ENCODE results near the gene PCDH15. TPM values are rescaled to one million over a fixed set of nuclear protein-coding genes. Genes with fewer than 3 reads are reported as not detected.

The PCDH15 gene
- total RNA-seq, 1 experiment from 2014 or later: not detected

- Mint-ChIP-seq H3K4me1 (ENCODE audit: low read depth, unreplicated experiment) (no peaks in the 10 kb centered on the region), H3K27ac (ENCODE audit: unreplicated experiment) (no peak overlapping the region), H3K27me3 (ENCODE audit: unreplicated experiment) (no peaks in the 10 kb centered on the region), H3K36me3 (ENCODE audit: insufficient read depth, unreplicated experiment) (no peaks in the 10 kb centered on the region), H3K9me3 (ENCODE audit: low read depth, unreplicated experiment) (peaks cover 3% of the 10 kb centered on the region), H3K4me3 (ENCODE audit: low read depth, unreplicated experiment) (no peak overlapping the region)
- no TSS peak for BruUV-seq (replicated peaks)
- intact Hi-C loops (cut with micrococcal nuclease; ENCODE audit: unreplicated experiment): loop anchor here (10.0 kb wide), 1 partner anchor 280 kb away; no protein-coding TSS in a partner anchor
- DNase-seq: no peak
- CTCF ChIA-PET: no interaction called here
- TF ChIP-seq CTCF (IDR thresholded peaks at IDR 0.05; ENCODE audit: unreplicated experiment): no peak
Measured at GRCh38 chr10:54124209-54124885, 676.7 kb downstream of the PCDH15 start.

- intact Hi-C loops (cut with micrococcal nuclease; ENCODE audit: unreplicated experiment): loop anchor here (10.0 kb wide), 1 partner anchor 276 kb away; no protein-coding TSS in a partner anchor
- no TSS peak for BruUV-seq (replicated peaks)
- Mint-ChIP-seq H3K4me1 (ENCODE audit: low read depth, unreplicated experiment) (no peaks in the 10 kb centered on the region), H3K36me3 (ENCODE audit: insufficient read depth, unreplicated experiment) (no peaks in the 10 kb centered on the region), H3K27me3 (ENCODE audit: unreplicated experiment) (no peaks in the 10 kb centered on the region), H3K27ac (ENCODE audit: unreplicated experiment) (no peak overlapping the region), H3K4me3 (ENCODE audit: low read depth, unreplicated experiment) (no peak overlapping the region), H3K9me3 (ENCODE audit: low read depth, unreplicated experiment) (peaks cover 5% of the 10 kb centered on the region)
- CTCF ChIA-PET: interaction anchor here (0.7 kb wide), 1 partner anchor 96 kb away, joined by 3 read pairs; no protein-coding TSS in a partner anchor
- DNase-seq: no peak
- TF ChIP-seq CTCF (IDR thresholded peaks at IDR 0.05; ENCODE audit: unreplicated experiment): no peak
Measured at GRCh38 chr10:54120806-54121205, 680.2 kb downstream of the PCDH15 start.

GRCh38 chr10:54108961-54109360 is 692.1 kb downstream of the PCDH15 start:
- intact Hi-C loops (cut with micrococcal nuclease; ENCODE audit: unreplicated experiment): no loop called here

GRCh38 chr10:54096892-54097291 is 704.1 kb downstream of the PCDH15 start:
- BruUV-seq (replicated peaks): no TSS peak
- CTCF ChIA-PET: no interaction called here

More at GRCh38 chr10:54108961-54109360, 692.1 kb downstream of the PCDH15 start:
- Mint-ChIP-seq H3K9me3 (ENCODE audit: low read depth, unreplicated experiment) (no peaks in the 10 kb centered on the region), H3K27me3 (ENCODE audit: unreplicated experiment) (no peaks in the 10 kb centered on the region), H3K27ac (ENCODE audit: unreplicated experiment) (no peak overlapping the region), H3K36me3 (ENCODE audit: insufficient read depth, unreplicated experiment) (no peaks in the 10 kb centered on the region), H3K4me3 (ENCODE audit: low read depth, unreplicated experiment) (no peak overlapping the region), H3K4me1 (ENCODE audit: low read depth, unreplicated experiment) (peaks cover 8% of the 10 kb centered on the region)
- TF ChIP-seq CTCF (IDR thresholded peaks at IDR 0.05; ENCODE audit: unreplicated experiment): no peak
- BruUV-seq (replicated peaks): no TSS peak
- no peak for DNase-seq
- CTCF ChIA-PET: no interaction called here

More at GRCh38 chr10:54096892-54097291, 704.1 kb downstream of the PCDH15 start:
- no peaks in the 10 kb centered on the region for H3K36me3 Mint-ChIP-seq (ENCODE audit: insufficient read depth, unreplicated experiment)
- peaks cover 9% of the 10 kb centered on the region for H3K4me1 Mint-ChIP-seq (ENCODE audit: low read depth, unreplicated experiment)
- intact Hi-C loops (cut with micrococcal nuclease; ENCODE audit: unreplicated experiment): no loop called here
- no peak overlapping the region for H3K4me3 Mint-ChIP-seq (ENCODE audit: low read depth, unreplicated experiment)
- DNase-seq: no peak
- H3K9me3 Mint-ChIP-seq (ENCODE audit: low read depth, unreplicated experiment): peaks cover 2% of the 10 kb centered on the region
- no peak overlapping the region for H3K27ac Mint-ChIP-seq (ENCODE audit: unreplicated experiment)
- H3K27me3 Mint-ChIP-seq (ENCODE audit: unreplicated experiment): no peaks in the 10 kb centered on the region
- TF ChIP-seq CTCF (IDR thresholded peaks at IDR 0.05; ENCODE audit: unreplicated experiment): no peak

Measured in Calu3 (cell line).